HepG2 (cell line): ENCODE results near the gene FSCN2. TPM values are rescaled to one million over a fixed set of nuclear protein-coding genes. Genes with fewer than 3 reads are reported as not detected.
A peak's percentile ranks its signal among the peaks of the same experiment; 100 is the strongest.

Source experiments
- ATAC-seq: fragments of 200-7000 bp; cut with Tn5 transposase; 3 replicates; pipeline ENCODE4 v1.9.1; 2020; ENCODE audit warnings: mild to moderate bottlenecking, moderate library complexity
- BruUV-seq: library from RNA; stranded (reverse); fragments of 400-500 nt; replicated peaks from 2 replicates; lab custom pipeline; 2021; lab: Mats Ljungman, UMichigan
- CTCF ChIA-PET: fragments of 300-600 bp; formaldehyde crosslinking; extraction: SDS; loops from one replicate; lab custom pipeline; 2021; ENCODE audit warnings: low total read pairs, inconsistent platforms, low intra/inter-chr PET ratio; lab: Yijun Ruan, JAX
- POLR2A ChIA-PET: fragments of 350-600 bp; sonication (Branson Sonifier 250); formaldehyde crosslinking; loops from one replicate; lab custom pipeline; 2020; ENCODE audit warnings: antibody characterized with exemption, inconsistent platforms; lab: Yijun Ruan, JAX
- DNase-seq: peaks from one replicate; pipeline ENCODE4 v3.0.0-alpha.2; 2015; ENCODE audit warnings: low spot score
- FAIRE-seq: peaks from 3 replicates; lab custom pipeline; 2011; peaks lifted over from hg19 to GRCh38; lab: Jason Lieb, UNC
- H2AFZ ChIP-seq: one replicate; pipeline ENCODE4 v1.6.1; 2011; ENCODE audit warnings: low read length, inconsistent platforms
- H3K27ac ChIP-seq: fragments of 300-600 bp; 3 replicates; pipeline ENCODE4 v1.8.0; 2011; ENCODE audit warnings: mixed run types, mild to moderate bottlenecking, mixed read lengths, low read length, inconsistent platforms; ENCODE audit not compliant: insufficient read depth; ENCODE audit errors: extremely low read length
- H3K27me3 ChIP-seq, 2 experiments: fragments of 200-600 bp in 1 of 2; 2 replicates in 1 of 2; 3 replicates in 1 of 2; pipeline versions ENCODE4 v1.6.0 to v1.8.0; 2011; ENCODE audit warnings: low read length in 2 of 2, mild to moderate bottlenecking in 2 of 2, moderate library complexity in 2 of 2, inconsistent platforms in 1 of 2; ENCODE audit not compliant: insufficient read depth in 2 of 2, control insufficient read depth in 1 of 2
- H3K36me3 ChIP-seq, 2 experiments: fragments of 200-600 bp in 1 of 2; replicated peaks in 1 of 2; 2 replicates in 1 of 2; 3 replicates in 1 of 2; pipeline versions ENCODE4 v1.5.1 to v1.8.0; 2011; ENCODE audit warnings: low read length in 2 of 2, inconsistent platforms in 1 of 2; ENCODE audit not compliant: insufficient read depth in 2 of 2, control insufficient read depth in 1 of 2
- H3K4me1 ChIP-seq: 2 replicates; pipeline ENCODE4 v1.5.1; 2012; ENCODE audit warnings: low read length, inconsistent platforms; ENCODE audit not compliant: insufficient read depth
- H3K4me2 ChIP-seq: 2 replicates; pipeline ENCODE4 v1.6.0; 2011; ENCODE audit warnings: low read depth, low read length, inconsistent platforms
- H3K4me3 ChIP-seq, 3 experiments: fragments of 200-600 bp in 1 of 3; sonication (generic), shearing (Covaris generic) in 1 of 3; replicated peaks in 1 of 3; 2 replicates each; pipeline ENCODE4 v1.5.1; 2011 to 2016; ENCODE audit warnings: low read length in 3 of 3, inconsistent platforms in 2 of 3, low read depth in 2 of 3, mild to moderate bottlenecking in 2 of 3, control low read depth in 1 of 3, mixed read lengths in 1 of 3; ENCODE audit not compliant: insufficient read depth in 1 of 3
- H3K79me2 ChIP-seq: one replicate; pipeline ENCODE4 v1.6.1; 2011; ENCODE audit warnings: low read length, inconsistent platforms; ENCODE audit not compliant: insufficient read depth
- H3K9ac ChIP-seq: 2 replicates; pipeline ENCODE4 v1.6.0; 2011; ENCODE audit warnings: mild to moderate bottlenecking, low read depth, low read length, inconsistent platforms; ENCODE audit not compliant: insufficient read depth
- H3K9me3 ChIP-seq: 2 replicates; pipeline ENCODE4 v1.5.1; 2012; ENCODE audit warnings: mild to moderate bottlenecking, low read length
- H4K20me1 ChIP-seq: 2 replicates; pipeline ENCODE4 v1.6.0; 2011; ENCODE audit warnings: inconsistent platforms, mild to moderate bottlenecking, low read length, moderate library complexity; ENCODE audit not compliant: insufficient read depth
- GABPA ChIP-seq, 2 experiments: IDR thresholded peaks; 2 replicates each; pipeline ENCODE4 v1.6.1; 2011 to 2016; ENCODE audit warnings: low read depth in 2 of 2, low read length in 1 of 2, missing biosample characterization in 1 of 2, missing genetic modification characterization in 1 of 2
- IKZF5 ChIP-seq: IDR thresholded peaks from 2 replicates; pipeline ENCODE4 v1.6.1; 2018; ENCODE audit warnings: missing genetic modification reagents, mild to moderate bottlenecking, missing compliant biosample characterization
- MEIS2 ChIP-seq: sonication (generic); formaldehyde crosslinking; IDR thresholded peaks from 2 replicates; pipeline ENCODE4 v1.9.0; 2021; ENCODE audit warnings: mild to moderate bottlenecking, missing genetic modification reagents
- NFKB2 ChIP-seq: sonication (generic); formaldehyde crosslinking; IDR thresholded peaks from 2 replicates; pipeline ENCODE4 v1.4.0; 2020; ENCODE audit warnings: missing genetic modification reagents, borderline replicate concordance
- RARA ChIP-seq: IDR thresholded peaks from 2 replicates; pipeline ENCODE4 v1.6.1; 2016; ENCODE audit warnings: missing genetic modification reagents, missing compliant biosample characterization
- RBM39 ChIP-seq: fragments of 200-400 bp; formaldehyde crosslinking; IDR thresholded peaks from one replicate; pipeline ENCODE4 v1.6.1; 2018; ENCODE audit warnings: antibody characterized with exemption, mild to moderate bottlenecking, low read depth, low read length; ENCODE audit not compliant: poor library complexity, severe bottlenecking
- SMARCE1 ChIP-seq: fragments of 450-650 bp; IDR thresholded peaks from 2 replicates; pipeline ENCODE4 v1.6.1; 2017; ENCODE audit warnings: borderline replicate concordance
- TP53 ChIP-seq: sonication (generic); formaldehyde crosslinking; conservative IDR thresholded peaks from 2 replicates; pipeline ENCODE4 v1.4.0; 2020; ENCODE audit warnings: missing genetic modification reagents
- ZBTB33 ChIP-seq: sonication (generic); formaldehyde crosslinking; IDR thresholded peaks from 2 replicates; pipeline ENCODE4 v1.4.0; 2020; ENCODE audit warnings: missing genetic modification reagents
- ZNF274 ChIP-seq: sonication (generic); formaldehyde crosslinking; IDR thresholded peaks from 2 replicates; pipeline ENCODE4 v1.5.1; 2020; ENCODE audit warnings: mild to moderate bottlenecking, missing genetic modification reagents
- ZNF556 ChIP-seq: sonication (generic); formaldehyde crosslinking; IDR thresholded peaks from 2 replicates; pipeline ENCODE4 v1.4.0; 2020; ENCODE audit warnings: mild to moderate bottlenecking, missing genetic modification reagents, borderline replicate concordance
- ZNF615 ChIP-seq: sonication (generic); formaldehyde crosslinking; IDR thresholded peaks from 2 replicates; pipeline ENCODE4 v1.5.0; 2020; ENCODE audit warnings: mild to moderate bottlenecking, missing genetic modification reagents, borderline replicate concordance
- ZNF652 ChIP-seq: IDR thresholded peaks from 2 replicates; pipeline ENCODE4 v1.6.1; 2016; ENCODE audit warnings: low read depth, borderline replicate concordance
- WGBS: methylation state at CpG from one replicate; pipeline ENCODE4 v1.1.6; 2017; ENCODE audit warnings: low lambda C conversion rate; 5-methylcytosine and 5-hydroxymethylcytosine counted together
- in situ Hi-C: cut with HindIII; loops from 2 replicates; pipeline ENCODE4 v1.10.0; 2017; ENCODE audit warnings: low pct_unique_long_range_greater_than_20kb; ENCODE audit not compliant: extremely low pct_ligation_motif_present
- intact Hi-C: fragments of 100-400 bp; cut with micrococcal nuclease; formaldehyde crosslinking; loops from one replicate; pipeline ENCODE4 v1.10.0; 2022; ENCODE audit not compliant: unreplicated experiment
- polyA plus RNA-seq, 8 experiments: library from polyadenylated mRNA; depleted of rRNA in 3 of 8; stranded (reverse) in 7 of 8; unstranded in 1 of 8; fragments of >200 nt; fragmentation: Illumina TruSeq in 4 of 8; extraction: Trizol in 4 of 8; gene quantifications; 2 replicates each; pipeline versions ENCODE4 v1.2.1 to v1.2.3, GENCODE V29; 2011 to 2016; ENCODE audit warnings: low read depth in 4 of 8, missing spikeins in 1 of 8, mixed read lengths in 1 of 8; ENCODE audit not compliant: insufficient read depth in 1 of 8
- total RNA-seq, 5 experiments: library from RNA; depleted of rRNA; stranded (reverse); fragments of >200 nt; fragmentation: Illumina TruSeq; extraction: Trizol; gene quantifications; 2 replicates each; pipeline ENCODE4 v1.2.3, GENCODE V29; 2016; ENCODE audit warnings: low read depth in 1 of 5

The FSCN2 gene
- total and polyA plus RNA-seq, 2 of the 13 experiments (the other 11 are each of a cell fraction or from before 2014, with no cell fraction given) = 0.09 TPM; not detected in 1

GRCh38 chr17:81576621-81577277, 48.6 kb downstream of the FSCN2 start (continued):
- TF ChIP-seq ZNF652 (CRISPR knock-in tag) (peak; percentile 97), MEIS2 (CRISPR knock-in tag) (peak; percentile 70; the same call in 1 of the 2 replicates), ZBTB33 (CRISPR knock-in tag) (peak; percentile 93), RARA (CRISPR knock-in tag) (peak; percentile 52), IKZF5 (CRISPR knock-in tag) (0 out of 2 replicates have a peak, but pooled peaks have one; percentile 36), SMARCE1 (0 out of 2 replicates have a peak, but pooled peaks have one; percentile 32), NFKB2 (peak; percentile 58; the same call in 1 of the 2 replicates)
- TF ChIP-seq, all 625 proteins: peak for 87

- in situ Hi-C loops (no loop called here), intact Hi-C loops (loop anchor here (2.0 kb wide), 1 partner anchor 25 kb away; the partner anchor contains the start of gene FAAP100)
- H3K4me3 ChIP-seq = peak overlapping the region in 2 of 3 experiments; percentile 45 to 56; a peak in 4 of 6 replicates
- ChIA-PET POLR2A (interaction anchor here (0.9 to 3.4 kb wide), 5 partner anchors 11 to 88 kb away, joined by 3 to 17 read pairs (median 4); partner anchors contain the start of gene FAAP100), CTCF (no interaction called here)
- FAIRE-seq (peak; percentile 87), DNase-seq (peak; percentile 73), ATAC-seq (peak; percentile 53)
- no peaks in the 10 kb centered on the region; the same call in 1 of the 2 replicates for H4K20me1 ChIP-seq
- H3K4me1 ChIP-seq = peaks cover 34% of the 10 kb centered on the region
- H3K4me2 ChIP-seq = peak overlapping the region; percentile 71
- no TSS peak for BruUV-seq
- 73% methylated on average over 11 of the region's 11 CpGs for WGBS
- no peaks in the 10 kb centered on the region for H3K9me3 ChIP-seq
- peaks cover 14% of the 10 kb centered on the region for H3K79me2 ChIP-seq
- H3K36me3 ChIP-seq = peaks cover 22 to 55% of the 10 kb centered on the region in 2 experiments
- no peaks in the 10 kb centered on the region for H3K27me3 ChIP-seq
- peak overlapping the region; percentile 77 for H3K27ac ChIP-seq
- H2AFZ ChIP-seq = no peak overlapping the region
- peak overlapping the region; percentile 63; the same call in 1 of the 2 replicates for H3K9ac ChIP-seq
- TF ChIP-seq RBM39 (peak; percentile 27), ZNF615 (CRISPR knock-in tag) (0 out of 2 replicates have a peak, but pooled peaks have one; percentile 54), ZNF274 (CRISPR knock-in tag) (no peak), GABPA (IDR thresholded peaks at IDR 0.05; ENCODE audit: low read depth, low read length) (peak; percentile 68), GABPA (CRISPR knock-in tag; IDR thresholded peaks at IDR 0.05; ENCODE audit: low read depth) (peak; percentile 98), TP53 (no peak), ZNF556 (CRISPR knock-in tag) (0 out of 2 replicates have a peak, but pooled peaks have one; percentile 40)
These were observed 49.3 kb downstream of the FSCN2 start for GRCh38 chr17:81577278-81578000.
